OCI-LY1 (cell line): ENCODE measurements around the gene BACH2.

Source experiments
- CTCF ChIP-seq: fragments of 200-600 bp; sonication (generic), shearing (Covaris generic); IDR thresholded peaks from 2 replicates; pipeline ENCODE4 v1.5.1; 2017; ENCODE audit warnings: mild to moderate bottlenecking, antibody characterized with exemption, low read length, moderate library complexity, mixed read lengths
- EZH2 ChIP-seq: fragments of 200-600 bp; sonication (generic), shearing (Covaris generic); IDR thresholded peaks from 2 replicates; pipeline ENCODE4 v1.8.0; 2017; ENCODE audit warnings: borderline replicate concordance, mixed run types, mild to moderate bottlenecking, antibody characterized with exemption, low read length, moderate library complexity, mixed read lengths

GRCh38 chr6:90033746-90034271 is 262.8 kb downstream of the BACH2 start:
- no peak for TF ChIP-seq CTCF
- TF ChIP-seq EZH2: no peak
